ENCODE measurements around the gene DNALI1.

- TF ChIP-seq ZNF175 (tag by site-specific recombination; IDR thresholded peaks at IDR 0.05) (no peak), CTCF (tag by site-specific recombination; IDR thresholded peaks at IDR 0.05) (no peak), FEZF1 (tag by site-specific recombination; IDR thresholded peaks at IDR 0.05) (no peak), ZNF624 (tag by site-specific recombination; IDR thresholded peaks at IDR 0.05) (no peak), ZNF792 (tag by site-specific recombination; IDR thresholded peaks at IDR 0.05) (no peak), SP2 (tag by site-specific recombination; IDR thresholded peaks at IDR 0.05) (no peak)
These were observed 19.4 kb upstream of the DNALI1 start for GRCh38 chr1:37537378-37537777.

Measured in HEK293 (cell line).